ENCODE results near the gene STRA6. TPM values are rescaled to one million over a fixed set of nuclear protein-coding genes. Genes with fewer than 3 reads are reported as not detected.
A peak's percentile ranks its signal among the peaks of the same experiment; 100 is the strongest.

Gene STRA6
- total and polyA plus RNA-seq, 8 donors: 0.38 to 10.7 (median 6.5) TPM

DNA sequence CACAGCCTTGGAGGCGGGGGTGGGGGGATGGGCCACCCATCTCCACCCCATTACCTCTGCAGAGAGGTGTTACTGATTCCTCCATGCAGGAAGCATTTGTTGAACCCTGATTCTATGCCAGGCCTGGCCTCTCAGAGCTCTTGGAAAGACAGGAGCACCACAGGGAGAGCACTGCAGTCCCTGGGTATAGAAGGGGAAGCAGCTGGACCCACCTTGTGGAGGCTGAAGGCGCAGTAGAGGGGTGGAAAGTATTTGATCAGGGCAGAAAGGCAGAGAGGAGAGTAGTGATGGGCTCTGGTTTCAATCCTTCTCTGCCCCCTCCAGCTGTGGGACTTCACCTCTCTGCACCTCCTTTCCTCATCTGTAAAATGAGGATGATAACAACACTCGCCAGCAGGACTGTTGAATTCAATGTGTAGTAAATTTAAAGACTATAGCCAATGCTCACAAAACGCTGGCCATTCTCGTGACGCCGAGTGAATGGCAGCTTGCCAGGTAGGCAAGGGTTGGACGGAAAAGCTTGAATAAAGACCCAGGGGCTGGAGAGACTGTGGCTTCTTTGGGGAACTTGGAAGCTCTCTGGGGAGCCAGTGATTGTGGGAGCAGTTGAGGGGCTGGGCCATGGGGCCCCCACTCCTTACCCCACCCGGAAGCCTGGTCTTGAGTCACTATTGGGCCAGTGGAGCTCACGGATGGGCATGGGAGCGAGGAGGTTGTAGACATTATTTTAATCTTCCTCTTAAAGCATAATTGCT is 25.6 kb upstream of the STRA6 start:
- peaks cover 0 to 27% of the 10 kb centered on the region in 2 donors for H3K27me3 ChIP-seq
- intact Hi-C loops (cut with DNase I): no loop called here
- H3K36me3 ChIP-seq: no peaks in the 10 kb centered on the region
- TF ChIP-seq CTCF (IDR thresholded peaks at IDR 0.05): no peak
- H3K4me1 ChIP-seq: no peaks in the 10 kb centered on the region
- H3K4me3 ChIP-seq: no peak overlapping the region
- DNase-seq: no peak
- H3K27ac ChIP-seq: no peak overlapping the region
- no peaks in the 10 kb centered on the region for H3K9me3 ChIP-seq
- no peak for ATAC-seq

DNA sequence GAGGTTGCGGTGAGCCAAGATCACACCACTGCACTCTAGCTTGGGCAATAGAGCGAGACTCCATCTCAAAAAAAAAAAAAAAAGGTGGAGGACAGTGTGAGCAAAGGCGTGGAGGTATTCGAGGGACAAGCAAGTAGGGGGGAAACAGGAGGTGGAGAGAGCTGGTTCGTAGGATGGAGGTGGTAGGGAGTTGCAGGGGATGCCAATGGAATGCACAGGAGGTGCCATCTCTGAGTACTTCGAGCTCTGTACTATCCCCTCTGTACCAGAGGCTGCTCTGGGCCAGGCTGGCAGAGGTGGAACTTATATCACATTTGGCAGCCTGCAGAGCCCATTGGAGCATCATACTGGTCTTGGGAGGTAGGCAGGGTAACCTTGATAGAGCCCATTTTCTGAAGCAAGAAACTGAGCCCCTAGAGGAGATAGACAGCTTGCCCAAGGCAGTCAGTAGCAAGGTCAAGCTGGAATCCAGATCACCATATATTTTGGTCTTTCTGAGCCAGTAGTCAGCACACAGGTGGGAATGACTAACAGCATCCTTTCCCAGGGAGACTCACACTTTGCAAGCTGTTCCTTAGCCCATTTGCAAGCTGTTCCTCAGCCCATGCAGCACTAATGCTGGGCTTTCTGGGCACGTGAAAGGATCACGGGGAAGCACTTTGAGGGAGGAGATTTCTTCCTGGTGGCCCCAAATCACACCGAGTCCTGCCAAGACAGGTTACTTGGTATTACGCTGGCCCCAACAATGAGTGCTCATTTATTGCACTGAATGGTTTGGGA is 24.4 kb upstream of the STRA6 start:
- DNase-seq: no peak

DNA sequence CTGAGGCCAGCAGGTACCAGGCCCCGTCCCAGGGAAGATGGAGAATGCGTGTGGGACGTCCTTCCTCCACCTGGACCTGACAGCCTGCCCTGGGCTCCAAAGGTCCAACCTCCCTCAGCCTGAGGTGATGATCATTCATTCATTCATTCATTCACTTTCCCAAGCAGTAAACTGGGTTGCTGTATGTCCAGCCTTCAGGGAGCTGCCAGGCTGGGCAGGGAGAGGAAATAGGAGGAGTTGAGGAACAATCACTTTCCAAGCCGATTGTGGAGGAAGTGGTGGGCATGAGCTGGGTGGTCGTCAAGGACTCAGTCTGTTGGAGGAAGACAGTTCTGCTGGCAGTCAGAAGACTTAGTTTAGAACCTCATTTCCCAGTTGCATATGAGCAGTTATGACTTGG is 23.3 kb upstream of the STRA6 start:
- intact Hi-C loops (cut with DNase I): no loop called here
- ATAC-seq: no peak
- Histone ChIP-seq H3K27me3 (peaks cover 0 to 47% of the 10 kb centered on the region in 2 donors), H3K4me1 (no peaks in the 10 kb centered on the region), H3K9me3 (no peaks in the 10 kb centered on the region), H3K27ac (no peak overlapping the region), H3K36me3 (no peaks in the 10 kb centered on the region), H3K4me3 (no peak overlapping the region)
- TF ChIP-seq CTCF (IDR thresholded peaks at IDR 0.05): no peak
- no peak for DNase-seq

More for the DNA sequence above, 24.4 kb upstream of the STRA6 start:
- Histone ChIP-seq H3K27me3 (peaks cover 0 to 39% of the 10 kb centered on the region in 2 donors), H3K4me1 (no peaks in the 10 kb centered on the region), H3K4me3 (no peak overlapping the region), H3K27ac (no peak overlapping the region), H3K9me3 (no peaks in the 10 kb centered on the region), H3K36me3 (no peaks in the 10 kb centered on the region)
- intact Hi-C loops (cut with DNase I): no loop called here
- no peak for TF ChIP-seq CTCF (IDR thresholded peaks at IDR 0.05)
- ATAC-seq: no peak

DNA sequence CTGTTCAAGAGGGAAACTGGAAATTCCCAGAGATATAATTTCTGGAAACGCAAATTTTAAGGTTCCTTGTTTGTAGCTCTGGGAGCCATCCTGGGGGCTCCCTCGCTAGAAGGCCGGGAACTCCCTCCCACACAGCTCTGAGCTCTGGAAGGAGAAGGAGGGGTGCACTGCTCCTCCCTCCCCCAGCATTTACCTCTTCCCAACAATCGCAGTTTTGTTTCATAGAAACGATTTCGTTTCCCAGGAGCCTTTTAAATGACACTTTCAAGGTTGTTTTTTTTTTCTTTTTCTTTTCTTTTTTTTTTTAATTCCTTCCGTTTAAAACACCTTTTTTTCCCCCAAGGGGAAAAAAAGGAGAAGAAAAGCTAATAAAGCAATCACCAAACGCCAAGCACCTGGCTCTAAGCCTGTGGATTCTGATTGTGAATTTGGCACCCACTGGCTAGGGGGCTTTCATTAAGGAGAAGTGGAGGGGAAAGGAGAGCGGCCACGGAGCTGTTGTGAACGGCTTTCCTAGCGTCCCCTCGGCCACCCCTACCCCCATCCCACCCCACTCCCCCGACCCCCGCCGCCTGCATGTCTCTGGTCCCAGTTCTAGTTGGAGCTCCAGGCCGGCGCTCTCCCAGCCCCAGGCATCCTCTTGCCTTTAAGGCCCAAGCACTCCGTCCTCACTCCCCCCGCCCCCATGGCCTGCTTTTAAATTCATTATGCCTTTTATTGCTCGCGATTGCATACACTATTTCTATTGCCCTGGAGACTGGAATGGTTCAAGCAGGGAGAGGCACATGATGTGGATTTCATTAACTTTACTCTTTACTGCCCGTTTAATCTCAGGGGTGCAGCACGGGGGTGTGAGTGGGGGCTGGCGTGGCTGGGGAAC is 19.9 kb upstream of the STRA6 start:
- ATAC-seq: no peak
- Histone ChIP-seq H3K4me3 (no peak overlapping the region), H3K9me3 (no peaks in the 10 kb centered on the region), H3K36me3 (no peaks in the 10 kb centered on the region), H3K4me1 (no peaks in the 10 kb centered on the region), H3K27ac (no peak overlapping the region), H3K27me3 (peaks cover 0 to 45% of the 10 kb centered on the region in 2 donors)
- intact Hi-C loops (cut with DNase I): no loop called here
- peak in 1 of 4 donors; percentile 30 for DNase-seq
- no peak for TF ChIP-seq CTCF (IDR thresholded peaks at IDR 0.05)

Data from left lung (tissue), 10 donors.